HG03135 (cell line): ENCODE data around the gene FADS3.

Source experiments
- ATAC-seq: cut with Tn5 transposase; IDR thresholded peaks from one replicate; pipeline ENCODE4 v1.9.1; 2021; ENCODE audit warnings: mild to moderate bottlenecking, moderate library complexity; ENCODE audit not compliant: unreplicated experiment

The FADS3 gene, protein sequence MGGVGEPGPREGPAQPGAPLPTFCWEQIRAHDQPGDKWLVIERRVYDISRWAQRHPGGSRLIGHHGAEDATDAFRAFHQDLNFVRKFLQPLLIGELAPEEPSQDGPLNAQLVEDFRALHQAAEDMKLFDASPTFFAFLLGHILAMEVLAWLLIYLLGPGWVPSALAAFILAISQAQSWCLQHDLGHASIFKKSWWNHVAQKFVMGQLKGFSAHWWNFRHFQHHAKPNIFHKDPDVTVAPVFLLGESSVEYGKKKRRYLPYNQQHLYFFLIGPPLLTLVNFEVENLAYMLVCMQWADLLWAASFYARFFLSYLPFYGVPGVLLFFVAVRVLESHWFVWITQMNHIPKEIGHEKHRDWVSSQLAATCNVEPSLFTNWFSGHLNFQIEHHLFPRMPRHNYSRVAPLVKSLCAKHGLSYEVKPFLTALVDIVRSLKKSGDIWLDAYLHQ

DNA sequence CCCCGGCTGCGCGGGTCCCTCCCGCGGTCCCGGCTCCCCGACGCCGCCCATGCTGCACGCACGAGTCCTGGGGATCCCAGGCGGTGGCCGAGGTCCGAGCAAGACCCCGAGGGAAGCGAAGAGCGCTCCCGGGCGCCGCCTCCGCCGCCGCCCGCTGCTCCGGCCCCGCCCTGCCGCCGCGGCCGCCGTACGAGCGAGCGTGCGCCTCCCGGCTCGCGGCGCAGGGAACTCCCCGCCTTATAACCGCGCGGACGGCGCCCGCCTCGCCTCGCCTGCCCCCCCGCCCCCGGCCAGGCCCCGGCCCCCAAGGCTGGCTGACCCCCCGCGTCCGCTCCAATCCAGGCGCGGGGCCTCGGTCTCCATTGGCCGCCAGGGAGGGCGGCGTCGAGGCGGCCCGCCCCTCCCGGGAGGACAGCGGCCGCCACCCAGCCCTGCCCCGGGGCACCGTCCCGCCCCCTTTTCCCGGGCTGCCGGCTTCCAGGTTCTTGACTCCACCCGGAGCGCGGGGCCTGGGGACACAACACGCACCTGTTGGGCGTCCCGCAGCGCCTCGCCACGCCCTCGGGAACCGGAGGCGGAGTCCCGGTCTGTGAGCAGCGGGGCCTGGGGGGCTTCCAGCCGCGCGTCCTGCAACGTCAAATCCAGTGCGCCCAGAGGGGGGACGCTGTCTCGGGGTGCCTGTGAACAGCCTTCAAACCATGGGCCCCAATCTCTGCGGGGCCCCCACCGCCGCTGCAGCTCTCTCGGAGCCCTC lies at the start of gene FADS3:
TSS of gene FADS3 (minus strand) at position 215 of the 754 bp plus-strand sequence. CDS start at position 51, 164 bp downstream.
- ATAC-seq = peak; percentile 50

DNA sequence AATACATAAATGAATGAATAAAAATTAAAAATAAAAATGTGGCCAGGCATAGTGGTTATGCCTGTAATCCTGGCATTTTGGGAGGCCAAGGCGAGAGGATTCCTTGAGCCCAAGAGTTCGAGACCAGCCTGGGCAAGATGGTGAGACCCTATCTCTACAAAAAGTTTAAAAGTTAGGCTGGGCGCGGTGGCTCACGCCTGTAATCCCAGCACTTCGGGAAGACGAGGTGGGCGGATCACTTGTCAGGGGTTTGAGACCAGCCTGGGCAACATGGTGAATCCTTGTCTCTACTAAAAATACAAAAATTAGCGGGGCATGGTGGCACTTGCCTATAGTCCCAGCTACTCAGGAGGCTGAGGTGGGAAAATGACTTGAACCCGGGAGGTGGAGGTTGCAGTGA lies 49.1 kb upstream of the FADS3 start:
- no peak for ATAC-seq

- no peak for ATAC-seq
Measured at GRCh38 chr11:61935861-61936260, 44.5 kb upstream of the FADS3 start.

DNA sequence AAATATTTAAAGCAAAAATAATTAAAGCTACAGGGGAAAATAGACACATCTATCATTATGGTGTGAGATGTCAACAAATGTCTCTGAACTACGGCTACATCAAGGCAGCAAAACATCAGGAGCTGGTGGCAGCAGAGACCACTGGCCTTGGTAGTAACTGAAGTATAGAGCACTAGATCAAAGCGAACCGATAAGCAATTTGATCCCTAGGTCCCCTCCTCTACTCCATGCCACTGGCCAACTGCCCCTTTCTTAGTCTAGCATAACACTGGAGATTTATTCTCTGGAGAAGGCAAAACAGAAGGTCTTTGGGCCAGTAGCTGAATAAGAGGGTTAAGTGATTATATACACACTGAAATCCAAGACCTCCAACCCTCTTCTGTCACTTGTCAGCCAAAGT lies 39.6 kb upstream of the FADS3 start:
- no peak for ATAC-seq

GRCh38 chr11:61928606-61929005 lies 37.3 kb upstream of the FADS3 start:
- ATAC-seq = no peak

DNA sequence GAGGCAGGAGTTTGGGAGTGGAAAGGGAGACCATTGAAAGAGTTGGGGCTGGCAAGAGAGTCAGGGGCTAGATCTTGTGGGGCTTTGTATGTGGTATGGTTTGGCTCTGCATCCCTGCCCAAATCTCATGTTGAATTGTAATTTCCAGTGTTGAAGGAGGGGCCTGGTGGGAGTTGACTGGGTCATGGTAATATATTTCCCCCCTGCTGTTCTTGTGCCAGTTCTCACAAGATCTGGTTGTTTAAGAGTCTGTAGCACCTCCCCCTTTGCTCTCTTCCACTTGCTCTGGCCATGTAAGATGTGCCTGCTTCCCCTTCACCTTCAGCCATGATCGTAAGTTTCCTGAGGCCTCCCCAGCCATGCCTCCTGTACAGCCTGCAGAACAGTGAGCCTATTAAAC lies 36.2 kb upstream of the FADS3 start:
- no peak for ATAC-seq

DNA sequence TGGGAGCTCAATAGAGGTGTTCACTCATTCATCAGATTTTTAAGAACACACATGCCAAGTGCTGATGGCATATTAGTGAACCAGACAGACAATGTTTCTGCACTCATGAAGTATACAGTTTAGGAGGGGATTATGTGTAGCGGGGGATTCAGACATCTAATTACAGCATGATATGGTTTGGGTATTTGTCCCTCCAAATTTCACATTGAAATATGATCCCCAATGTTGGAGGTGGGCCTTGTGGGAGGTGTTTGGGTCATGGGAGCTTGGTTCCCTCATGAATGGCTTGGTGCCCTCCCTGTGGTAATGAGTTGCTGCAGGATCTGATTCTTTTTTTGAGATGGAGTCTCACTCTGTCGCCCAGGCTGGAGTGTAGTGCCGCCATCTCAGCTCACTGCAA lies 34.9 kb upstream of the FADS3 start:
- ATAC-seq = no peak

DNA sequence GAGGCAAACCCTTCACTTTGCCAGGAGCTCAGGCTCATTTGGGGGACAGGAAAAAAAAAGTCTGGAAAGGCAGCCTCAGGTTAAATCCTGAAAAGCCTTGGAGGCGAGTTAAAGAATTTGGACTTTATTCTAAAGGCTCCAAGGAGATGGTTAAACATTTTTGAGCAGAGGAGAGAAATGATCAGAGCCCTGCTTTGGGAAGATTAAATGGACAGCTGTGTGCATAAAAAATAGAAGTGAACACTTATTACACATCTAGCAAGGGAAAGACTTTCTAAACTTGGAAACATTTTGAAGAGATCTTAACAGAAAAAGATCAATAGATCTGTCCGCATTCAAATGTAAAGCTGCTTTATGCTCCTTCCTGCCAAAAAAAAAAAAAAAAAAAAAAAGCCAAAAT lies 34.4 kb upstream of the FADS3 start:
- no peak for ATAC-seq

GRCh38 chr11:61924064-61924455 lies 32.7 kb upstream of the FADS3 start:
- ATAC-seq = no peak

DNA sequence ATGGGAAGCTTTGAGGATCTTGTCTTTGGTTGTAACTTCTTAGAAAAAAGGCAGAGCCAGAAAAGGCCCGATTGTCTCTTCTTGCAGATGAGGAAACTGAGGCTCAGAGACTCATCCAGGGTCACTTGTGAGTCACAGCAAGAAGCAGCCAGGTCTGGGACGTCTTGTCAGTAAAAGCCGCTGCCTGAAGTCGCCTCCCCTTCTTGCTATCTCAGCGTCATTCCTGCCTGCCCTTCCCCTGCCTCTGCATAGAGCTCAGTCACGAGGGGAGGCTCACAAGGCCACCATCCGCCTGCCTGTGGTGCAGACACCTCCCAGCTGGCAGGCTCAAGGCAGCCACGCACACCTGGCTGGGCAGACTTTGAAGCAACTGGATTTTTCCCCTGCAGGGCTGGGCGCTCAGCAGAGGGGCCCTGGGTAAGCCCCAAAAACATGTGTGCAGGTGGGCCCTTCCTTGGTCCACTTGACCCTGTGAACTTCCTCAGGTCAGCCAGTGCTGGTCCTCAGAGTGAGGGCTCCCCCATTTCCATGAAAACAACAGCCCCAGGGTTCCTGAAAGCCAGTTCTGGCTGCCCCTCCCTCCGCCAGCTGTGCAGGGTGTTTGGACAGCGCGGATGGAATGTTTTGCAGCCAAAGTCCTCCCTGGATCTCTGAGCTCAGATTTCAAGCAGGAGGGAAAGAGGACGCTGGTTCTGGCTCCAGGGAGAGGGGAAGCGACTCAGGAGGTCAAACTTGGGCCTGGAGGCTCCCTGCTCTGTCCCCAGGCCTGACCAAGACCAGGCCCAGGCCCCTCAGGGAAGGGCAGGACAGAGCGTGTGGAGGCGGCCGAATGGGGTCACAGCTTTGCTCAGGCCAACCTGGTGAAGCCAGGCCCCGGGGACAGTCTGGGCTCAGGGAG lies 32.1 kb upstream of the FADS3 start:
- no peak for ATAC-seq

DNA sequence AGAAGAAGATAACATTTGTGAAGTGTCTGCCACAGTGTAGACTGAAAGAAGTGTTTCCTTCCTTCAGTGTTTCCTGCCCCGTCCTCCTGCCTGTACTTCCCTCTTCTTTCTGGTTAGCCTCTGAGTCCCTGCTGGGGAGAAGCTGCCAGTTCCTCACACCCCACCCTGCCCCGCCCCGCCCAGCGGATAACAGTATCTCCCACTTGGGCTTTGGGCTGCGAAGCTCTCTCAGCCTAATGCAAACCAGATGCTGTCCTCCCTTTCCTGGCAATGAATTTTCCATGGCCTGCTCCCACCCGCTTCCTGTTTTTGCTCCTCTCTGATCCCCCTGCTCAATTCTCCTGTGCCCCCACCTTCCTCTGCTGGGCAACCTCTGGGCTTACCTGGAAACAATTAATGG lies 31.2 kb upstream of the FADS3 start:
- ATAC-seq = no peak

GRCh38 chr11:61921446-61921845 lies 30.1 kb upstream of the FADS3 start:
- no peak for ATAC-seq

GRCh38 chr11:61919705-61920631 lies 28.6 kb upstream of the FADS3 start:
- no peak for ATAC-seq

DNA sequence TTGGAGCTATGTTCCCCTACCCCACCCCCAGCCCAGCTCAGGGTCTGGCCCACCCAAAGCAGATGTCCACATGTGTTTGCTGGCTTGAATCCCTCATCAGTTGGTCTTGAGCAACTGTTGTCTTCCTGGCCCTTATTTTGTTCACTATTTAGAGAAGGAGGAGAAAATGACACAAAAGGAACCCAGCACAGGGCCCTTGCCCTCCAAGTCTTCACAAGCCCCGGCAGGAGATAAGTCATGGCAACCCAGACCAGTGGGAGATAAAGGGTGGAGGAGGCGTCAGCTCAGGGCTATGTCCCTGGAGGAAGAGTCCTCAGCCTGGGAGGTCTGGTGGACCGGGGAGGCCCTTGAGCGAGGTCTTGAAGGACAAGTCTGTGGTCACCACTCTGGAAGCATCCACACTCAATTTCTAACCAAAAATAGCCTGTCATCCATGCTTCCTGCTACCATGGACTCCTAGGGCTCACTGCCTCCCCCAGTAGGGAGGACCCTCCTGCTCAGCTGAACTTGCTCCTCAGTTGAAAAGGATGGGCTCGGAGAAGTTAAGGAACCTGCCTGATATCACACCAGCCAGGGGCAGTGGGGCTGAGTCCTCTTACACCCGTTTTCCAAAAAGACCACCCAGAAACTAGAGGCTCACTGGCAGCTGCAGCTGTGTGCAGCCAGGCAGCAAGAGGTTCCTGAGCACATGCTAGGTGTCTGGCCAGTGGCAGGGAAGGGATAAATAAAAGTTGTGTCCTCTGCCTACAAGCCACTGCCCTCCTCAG lies 27.8 kb upstream of the FADS3 start:
- ATAC-seq = no peak

DNA sequence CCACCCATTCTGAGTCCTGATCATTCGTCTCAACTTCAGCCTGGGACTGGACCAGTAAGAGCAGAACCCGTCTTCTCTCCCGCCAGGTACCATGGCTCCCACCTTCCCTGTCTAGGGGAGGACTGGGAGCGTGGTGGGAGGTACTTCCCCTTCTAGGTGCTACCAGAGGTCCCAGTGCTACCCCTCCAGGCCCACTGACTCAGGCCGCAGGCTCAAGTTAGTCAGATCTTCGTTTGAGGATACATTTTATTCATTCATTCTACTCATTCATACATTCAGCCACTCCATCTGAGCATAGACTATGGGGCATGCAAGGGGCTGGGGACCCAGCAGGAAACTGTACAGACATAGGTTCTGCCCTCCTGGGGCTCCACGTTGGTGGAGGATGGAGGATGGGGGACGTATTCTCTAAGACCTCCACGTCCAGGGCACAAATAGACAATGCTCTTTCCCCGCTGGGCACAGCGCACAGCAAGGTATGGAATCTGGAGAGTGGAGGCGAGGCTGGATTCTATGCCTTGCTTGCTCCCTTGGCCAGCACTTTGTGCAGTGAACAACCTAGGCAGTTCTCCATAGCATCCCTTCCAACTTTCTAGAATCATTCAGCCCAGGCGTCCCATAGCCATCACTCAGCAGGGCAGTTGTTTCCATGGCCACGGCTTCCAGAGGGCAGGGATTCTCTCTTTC lies 27.0 kb upstream of the FADS3 start:
- ATAC-seq = no peak

GRCh38 chr11:61917334-61918109 lies 26.2 kb upstream of the FADS3 start, which contains the start of gene RAB3IL1:
TSS of gene RAB3IL1 (minus strand) at chr11:61917566. CDS start at chr11:61917367, 199 bp downstream.
- no peak for ATAC-seq

- no peak for ATAC-seq
Measured at GRCh38 chr11:61916737-61917333, 25.5 kb upstream of the FADS3 start.
